GM21447 (cell line): ENCODE measurements around the gene CDH2.

Source experiments
- ATAC-seq: cut with Tn5 transposase; IDR thresholded peaks from one replicate; pipeline ENCODE4 v1.9.1; 2021; ENCODE audit not compliant: unreplicated experiment

CDH2 gene

GRCh38 chr18:28004606-28005005 lies 172.3 kb downstream of the CDH2 start:
- ATAC-seq, result no peak

- ATAC-seq, result no peak
These were observed 173.5 kb downstream of the CDH2 start for GRCh38 chr18:28003451-28003850.

DNA sequence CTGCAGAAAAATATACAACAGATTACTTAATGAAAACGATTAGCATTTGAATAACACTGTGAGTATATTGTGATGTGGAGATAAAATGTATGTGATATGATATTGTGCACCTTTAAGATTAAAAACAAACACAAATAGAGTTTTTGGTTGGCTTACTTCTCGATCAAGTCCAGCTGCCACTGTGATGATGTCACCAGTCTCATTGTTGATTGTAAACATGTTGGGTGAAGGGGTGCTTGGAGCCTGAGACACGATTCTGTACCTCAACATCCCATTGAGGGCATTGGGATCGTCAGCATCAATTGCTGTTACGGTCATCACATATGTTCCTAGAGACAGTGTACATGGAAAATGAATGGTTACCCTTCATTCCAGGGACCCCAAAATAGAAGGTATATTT lies 174.1 kb downstream of the CDH2 start:
- ATAC-seq, result no peak

DNA sequence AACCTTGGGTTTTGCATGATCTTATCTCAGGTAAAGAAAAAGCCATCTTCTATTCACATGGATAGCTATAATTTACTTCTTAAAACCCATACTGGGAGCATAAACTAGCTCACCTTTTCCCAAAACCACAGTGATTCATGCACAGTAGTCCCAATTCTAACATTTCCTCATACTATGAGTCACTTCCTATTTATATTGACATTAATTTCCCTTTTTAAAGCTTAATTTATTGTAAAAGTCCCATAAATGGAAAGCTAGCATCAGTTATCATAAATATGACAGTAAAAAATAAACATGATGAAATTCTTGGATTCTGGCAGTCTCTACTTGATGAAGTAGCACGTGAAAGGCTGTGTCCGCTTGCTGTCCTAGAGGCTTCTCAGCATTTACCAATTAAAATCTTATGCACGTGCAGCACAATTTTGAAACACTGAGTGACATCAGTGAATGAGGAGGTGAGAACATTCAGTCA lies 180.1 kb downstream of the CDH2 start:
- ATAC-seq, result no peak

GRCh38 chr18:27995770-27996502 lies 181.0 kb downstream of the CDH2 start:
- ATAC-seq, result no peak

- ATAC-seq, result no peak
These were observed 182.4 kb downstream of the CDH2 start for GRCh38 chr18:27994571-27994970.

GRCh38 chr18:27991391-27991790 lies 185.5 kb downstream of the CDH2 start:
- ATAC-seq, result no peak

DNA sequence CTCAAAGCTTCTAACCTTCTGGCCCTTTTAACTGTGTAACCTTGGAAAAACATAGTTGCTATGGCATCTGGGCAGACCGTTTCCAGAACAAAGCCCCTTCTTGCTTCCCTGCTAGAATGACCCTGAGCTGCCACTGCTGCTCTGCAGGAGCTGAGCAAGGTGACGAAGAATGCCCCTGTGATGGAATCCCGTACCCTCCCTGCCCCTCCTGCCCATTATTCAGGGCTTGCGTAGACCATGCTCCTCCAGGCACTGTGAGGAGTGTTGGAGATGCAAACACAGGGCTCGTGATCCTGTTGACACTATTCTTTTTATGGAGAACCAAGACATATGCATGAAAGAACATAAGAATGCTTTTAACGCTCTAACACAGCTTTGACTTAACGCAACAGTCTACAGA lies 191.1 kb downstream of the CDH2 start:
- no peak for ATAC-seq

DNA sequence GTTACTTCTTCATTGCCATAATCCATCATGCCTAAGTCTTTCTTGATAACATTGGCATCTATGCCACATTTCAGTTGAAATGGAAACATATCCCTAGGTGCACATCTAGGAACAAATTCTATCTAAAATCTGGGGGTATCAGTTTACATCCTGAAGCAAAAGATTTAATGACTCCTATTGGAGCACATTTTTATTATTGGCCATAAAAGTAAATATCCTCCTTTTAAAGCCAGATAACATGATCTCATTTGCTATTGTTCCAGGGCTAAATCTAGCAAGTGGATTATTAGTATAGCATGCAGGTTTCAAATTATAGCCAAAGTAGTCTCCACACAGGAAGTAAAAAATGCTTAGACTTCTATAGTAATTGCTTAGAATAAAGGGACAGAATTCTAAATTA lies 193.2 kb downstream of the CDH2 start:
- no peak for ATAC-seq

GRCh38 chr18:27976806-27977408 lies 200.0 kb downstream of the CDH2 start:
- no peak for ATAC-seq

DNA sequence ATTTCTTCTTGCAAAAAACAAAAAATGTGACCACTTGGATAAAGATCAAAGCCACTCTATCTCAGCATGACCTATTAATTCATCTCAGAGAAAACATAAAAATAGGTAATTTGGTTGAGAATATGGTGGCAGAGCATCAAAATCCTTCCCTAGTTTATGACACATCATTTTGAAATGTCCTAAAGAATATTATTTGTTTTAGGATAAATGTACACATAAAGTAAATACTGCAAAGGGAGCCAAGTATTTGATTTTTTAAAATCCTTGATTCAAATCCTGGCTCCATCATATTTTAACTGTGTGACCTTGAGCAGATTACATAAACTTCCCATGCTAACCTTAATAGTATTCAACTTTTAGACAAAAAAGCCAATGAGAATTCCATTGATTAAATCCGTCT lies 206.6 kb downstream of the CDH2 start:
- no peak for ATAC-seq

DNA sequence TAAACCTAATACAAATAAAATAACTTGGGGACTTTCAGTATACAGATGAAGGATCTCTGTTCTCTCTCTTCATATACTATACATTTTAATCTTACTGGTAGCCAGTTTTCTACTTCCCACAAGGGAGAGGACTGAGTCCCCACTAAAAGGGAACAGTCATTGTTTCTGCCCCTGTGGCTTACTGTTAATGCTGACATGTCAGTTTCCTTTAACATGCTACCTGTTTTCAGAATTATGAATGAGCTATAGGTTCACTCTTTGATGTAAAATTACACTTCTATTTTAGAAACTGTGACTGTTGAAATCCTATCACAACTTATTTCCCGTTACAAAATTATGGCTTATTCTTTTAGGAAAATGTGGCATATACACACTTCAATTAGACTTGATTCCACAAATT lies 207.7 kb downstream of the CDH2 start:
- no peak for ATAC-seq

DNA sequence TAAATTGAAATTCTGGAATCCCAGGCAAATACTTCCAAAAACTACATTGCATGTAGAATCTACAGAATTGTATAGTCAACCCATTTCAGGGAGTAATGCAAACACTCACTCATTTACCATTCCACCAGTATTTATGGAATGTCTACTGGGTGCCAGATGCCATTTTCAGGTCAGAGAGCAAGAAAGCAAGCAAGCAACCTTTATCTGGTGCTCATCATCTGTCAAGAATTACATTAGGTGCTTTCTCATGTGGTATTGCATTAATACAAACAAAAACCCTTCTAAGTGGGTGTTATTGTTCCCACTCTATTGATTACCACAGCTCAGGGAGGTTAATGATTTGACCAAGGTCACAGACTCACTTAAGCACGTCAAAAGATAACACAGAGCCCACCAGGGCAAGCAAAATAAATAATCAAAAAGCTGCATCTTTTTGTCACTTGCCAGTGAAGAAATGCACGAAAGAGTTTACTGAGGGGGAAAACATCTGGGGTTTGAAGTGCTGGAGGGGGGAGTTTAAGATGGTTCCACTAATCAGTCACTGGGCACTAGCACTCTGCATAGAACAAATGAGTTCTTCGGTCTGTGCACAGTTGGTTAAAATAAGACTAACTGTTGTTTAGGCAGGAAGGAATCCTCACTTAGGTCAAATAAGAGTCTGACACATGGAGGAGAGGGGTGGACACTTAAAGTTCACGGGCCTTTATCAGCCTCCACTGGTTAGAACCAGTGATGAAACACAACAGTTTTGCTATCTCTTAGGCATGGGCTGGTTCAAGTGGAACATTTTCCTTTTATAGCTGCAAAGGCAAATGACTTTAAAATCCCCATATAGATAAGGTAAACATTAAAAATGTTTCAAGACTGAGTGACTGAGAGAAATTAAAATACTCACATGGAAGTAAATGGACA lies 208.8 kb downstream of the CDH2 start:
- no peak for ATAC-seq

DNA sequence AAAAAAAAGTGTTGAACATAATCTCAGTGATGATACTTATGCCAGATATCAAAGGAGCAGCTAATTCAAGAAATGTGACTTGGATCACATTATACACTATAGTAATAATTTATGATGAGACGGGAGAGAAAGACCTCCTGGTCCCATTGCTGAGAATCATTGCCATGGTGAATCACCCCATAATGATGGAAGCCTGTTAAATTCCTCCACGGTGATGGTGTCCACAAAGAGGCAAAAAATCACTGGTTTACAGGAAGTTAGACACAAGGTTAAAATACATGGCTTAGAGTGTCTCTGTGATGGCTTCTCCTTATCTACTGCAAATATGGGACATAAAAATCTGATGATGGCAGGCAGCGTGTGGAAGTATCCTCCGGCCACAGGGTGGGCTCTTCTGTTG lies 210.0 kb downstream of the CDH2 start:
- no peak for ATAC-seq

DNA sequence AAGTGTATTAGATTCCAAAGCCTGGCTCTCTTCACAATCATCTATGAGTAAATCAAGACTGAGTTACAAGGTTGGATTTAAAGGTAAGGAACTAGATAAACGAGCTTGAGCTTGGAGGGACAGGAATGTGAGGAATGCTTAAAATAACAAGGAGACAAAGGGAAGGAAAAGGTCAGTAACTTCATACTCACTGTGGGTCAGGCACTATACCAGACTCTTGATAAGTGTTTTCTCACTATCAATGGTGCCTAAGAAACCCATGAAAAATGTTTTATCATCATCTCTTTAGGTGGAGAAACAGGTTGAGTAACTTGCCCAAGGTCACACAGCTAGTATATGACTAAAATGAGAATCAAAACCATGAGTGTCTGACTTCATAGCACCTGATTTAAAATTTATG lies 212.1 kb downstream of the CDH2 start:
- no peak for ATAC-seq

GRCh38 chr18:27959101-27959500 lies 217.8 kb downstream of the CDH2 start:
- no peak for ATAC-seq

DNA sequence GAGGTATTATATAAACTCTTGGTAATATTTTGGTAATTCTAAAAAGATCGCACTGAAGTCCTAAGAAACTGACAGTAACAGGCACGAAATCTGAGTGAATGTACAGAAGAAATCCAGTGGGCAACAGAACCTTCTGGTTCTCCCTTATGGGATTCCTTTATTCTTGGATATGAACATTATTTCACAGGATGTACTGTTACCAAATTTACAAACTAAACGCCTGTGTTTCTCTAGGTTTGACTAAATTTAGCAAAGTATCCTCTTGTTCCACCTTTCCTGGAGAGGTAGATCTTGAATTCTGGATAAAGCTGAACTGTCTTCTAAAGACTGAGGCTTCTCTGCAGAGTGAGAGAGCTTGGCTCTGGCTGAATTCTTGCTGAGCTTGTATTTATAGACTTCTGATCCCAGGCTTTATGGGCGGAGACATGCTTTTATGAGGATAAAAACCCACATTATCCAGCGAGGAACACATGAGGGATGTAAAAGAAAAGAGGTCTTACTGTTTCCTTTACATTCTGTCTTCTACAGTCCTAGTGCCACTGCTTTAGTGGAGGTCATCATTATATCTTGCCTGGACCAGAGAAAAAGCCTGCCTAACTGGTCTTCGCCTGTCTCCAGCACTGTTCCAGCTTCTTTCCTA lies 220.8 kb downstream of the CDH2 start:
- ATAC-seq, result no peak

GRCh38 chr18:27954226-27954625 lies 222.7 kb downstream of the CDH2 start:
- ATAC-seq, result no peak

DNA sequence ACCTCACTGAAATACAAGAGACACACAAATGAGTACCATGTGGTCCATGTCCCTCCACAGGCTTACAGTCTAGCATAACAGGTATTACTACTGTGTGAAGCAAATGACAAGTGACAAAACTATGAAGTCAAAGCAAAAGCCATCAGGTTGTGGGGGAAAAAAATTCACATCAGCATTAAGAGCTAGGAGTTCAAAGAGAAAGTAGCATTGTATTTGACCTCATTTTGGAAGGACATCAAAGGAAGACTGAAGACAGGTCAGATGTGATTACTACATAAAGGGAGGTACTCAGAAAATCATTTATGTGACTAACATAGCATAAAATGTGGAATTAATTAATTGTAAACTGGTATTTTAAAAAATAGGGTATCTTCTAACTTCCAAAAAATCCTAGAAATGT lies 224.2 kb downstream of the CDH2 start:
- no peak for ATAC-seq

DNA sequence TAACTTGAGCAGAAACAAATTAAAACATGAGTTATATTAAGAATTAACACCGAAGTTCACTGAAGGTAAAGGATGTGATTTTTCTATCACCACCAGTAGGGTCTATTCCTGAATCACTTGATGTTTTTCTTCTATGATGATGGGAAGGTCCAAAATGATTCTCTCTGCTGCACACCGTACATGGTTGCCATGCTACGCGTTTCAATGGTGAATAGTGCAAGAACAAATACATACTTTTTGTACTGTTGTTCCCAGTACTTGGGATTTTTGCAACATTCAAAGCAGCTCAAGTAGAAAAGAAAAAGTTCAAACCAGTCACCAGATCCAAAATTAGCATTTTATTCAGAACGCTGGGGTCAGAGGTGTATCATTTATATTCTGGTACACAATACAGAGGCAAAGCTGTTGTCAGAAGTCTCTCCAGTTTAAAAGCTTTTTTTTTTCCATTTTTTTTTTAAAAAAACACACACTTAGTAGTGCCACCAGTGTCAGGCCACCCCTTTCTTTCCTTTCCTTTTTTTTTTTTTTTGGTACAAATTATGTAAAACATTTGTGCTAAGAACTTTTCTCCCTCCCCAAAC lies 226.2 kb downstream of the CDH2 start:
- no peak for ATAC-seq

DNA sequence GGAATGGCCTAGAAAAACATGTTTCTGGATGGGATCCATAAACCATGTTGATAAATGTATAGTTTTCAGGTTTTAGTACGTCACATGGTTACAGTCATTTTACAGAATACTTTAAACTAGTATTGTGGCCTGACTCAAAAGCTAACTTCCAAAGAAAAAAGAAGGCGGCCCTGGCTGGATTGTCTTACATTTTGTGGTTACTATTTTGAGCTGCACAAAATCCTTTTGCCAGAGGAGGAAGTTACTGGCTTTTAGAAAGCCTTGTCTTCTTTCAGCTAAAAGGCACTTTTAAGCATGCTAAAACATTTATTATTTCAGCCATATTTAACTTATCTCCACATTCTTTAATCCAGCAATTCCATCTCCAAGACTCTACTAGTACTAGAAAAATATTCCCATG lies 227.9 kb downstream of the CDH2 start:
- no peak for ATAC-seq
